NT2/D1 (cell line): ENCODE results near the gene NOL3.

Source experiments
- SUZ12 ChIP-seq: IDR thresholded peaks from 2 replicates; pipeline ENCODE4 v1.6.1; 2011; ENCODE audit not compliant: insufficient read length, insufficient read depth; ENCODE audit errors: extremely low read depth
- YY1 ChIP-seq: IDR thresholded peaks from 2 replicates; pipeline ENCODE4 v1.6.1; 2011; ENCODE audit not compliant: insufficient read length, insufficient read depth
- ZNF274 ChIP-seq: IDR thresholded peaks from 2 replicates; pipeline ENCODE4 v1.6.1; 2011; ENCODE audit warnings: mild to moderate bottlenecking, low read depth, low read length

DNA sequence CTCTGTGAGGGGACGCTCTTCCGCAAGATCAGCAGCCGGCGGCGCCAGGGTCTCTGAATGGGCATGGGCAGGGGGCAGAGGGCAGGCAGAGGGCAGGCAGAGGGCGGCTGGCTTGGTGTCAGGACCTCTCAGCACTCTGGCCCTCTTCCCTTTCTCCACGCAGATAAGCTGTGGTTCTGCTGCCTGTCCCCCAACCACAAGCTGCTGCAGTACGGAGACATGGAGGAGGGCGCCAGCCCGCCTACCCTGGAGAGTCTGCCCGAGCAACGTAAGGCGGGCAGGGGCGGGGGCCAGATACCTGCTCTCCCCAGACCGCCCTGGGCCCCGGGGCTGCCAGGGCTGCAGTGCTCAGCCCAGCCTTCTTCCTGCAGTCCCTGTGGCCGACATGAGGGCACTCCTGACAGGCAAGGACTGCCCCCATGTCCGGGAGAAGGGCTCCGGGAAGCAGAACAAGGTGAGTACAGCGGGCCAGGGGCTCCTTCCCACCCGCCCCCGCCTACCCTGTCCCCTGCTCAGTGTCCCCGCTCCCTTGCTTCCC, 32.7 kb downstream of the NOL3 start:
- TF ChIP-seq YY1 = no peak
- no peak for TF ChIP-seq ZNF274
- no peak for TF ChIP-seq SUZ12
